WTC11 (cell line): ENCODE measurements around the gene MMP13. TPM values are rescaled to one million over a fixed set of nuclear protein-coding genes. Genes with fewer than 3 reads are reported as not detected.

Source experiments
- ATAC-seq: fragments of 200-7000 bp; cut with Tn5 transposase; 2 replicates; pipeline ENCODE4 v1.10.0; 2021; ENCODE audit warnings: mild to moderate bottlenecking, moderate library complexity
- CTCF ChIA-PET: fragments of 300-600 bp; sonication (Branson Sonifier 250); formaldehyde crosslinking; loops from one replicate; lab custom pipeline; 2021; ENCODE audit warnings: antibody characterized with exemption; lab: Charles Lee
- POLR2A ChIA-PET: fragments of 350-600 bp; sonication (Branson Sonifier 250); formaldehyde crosslinking; loops from one replicate; lab custom pipeline; 2021; ENCODE audit warnings: antibody characterized with exemption; lab: Charles Lee
- DNase-seq: peaks from one replicate; pipeline ENCODE4 v3.0.0; 2021; ENCODE audit warnings: low spot score
- H3K27ac Mint-ChIP-seq: 2 replicates; pipeline ENCODE4 v1.8.0; 2021; ENCODE audit warnings: mixed read lengths
- H3K27me3 Mint-ChIP-seq: 2 replicates; pipeline ENCODE4 v1.8.0; 2021; ENCODE audit warnings: low read depth, mild to moderate bottlenecking, moderate library complexity, mixed read lengths
- H3K36me3 Mint-ChIP-seq: 2 replicates; pipeline ENCODE4 v1.8.0; 2021; ENCODE audit warnings: mixed read lengths
- H3K4me1 Mint-ChIP-seq: 2 replicates; pipeline ENCODE4 v1.8.0; 2022; ENCODE audit warnings: mixed read lengths
- H3K4me3 Mint-ChIP-seq: 2 replicates; pipeline ENCODE4 v1.8.0; 2021; ENCODE audit warnings: mild to moderate bottlenecking, moderate library complexity, mixed read lengths
- H3K9me3 Mint-ChIP-seq: 2 replicates; pipeline ENCODE4 v1.8.0; 2021; ENCODE audit warnings: mixed read lengths
- CBFB ChIP-seq: sonication (generic); formaldehyde crosslinking; IDR thresholded peaks from 2 replicates; pipeline ENCODE4 v1.8.1; 2022; ENCODE audit warnings: mild to moderate bottlenecking, low read depth, missing genetic modification reagents
- E2F1 ChIP-seq: sonication (generic); formaldehyde crosslinking; IDR thresholded peaks from 2 replicates; pipeline ENCODE4 v1.8.0; 2022; ENCODE audit warnings: mild to moderate bottlenecking, missing genetic modification reagents
- E2F4 ChIP-seq: sonication (generic); formaldehyde crosslinking; IDR thresholded peaks from 2 replicates; pipeline ENCODE4 v1.8.1; 2022; ENCODE audit warnings: low read depth, mild to moderate bottlenecking, moderate library complexity, missing genetic modification reagents, borderline replicate concordance
- ERG ChIP-seq: fragments of 250-450 bp; sonication (Bioruptor Pico); IDR thresholded peaks from 2 replicates; pipeline ENCODE4 v1.8.0; 2021; ENCODE audit warnings: mild to moderate bottlenecking
- GTF2I ChIP-seq: fragments of 250-450 bp; sonication (Bioruptor Pico); conservative IDR thresholded peaks from 2 replicates; pipeline ENCODE4 v1.4.0; 2021; ENCODE audit warnings: mild to moderate bottlenecking
- HMGXB4 ChIP-seq: sonication (generic); formaldehyde crosslinking; IDR thresholded peaks from 2 replicates; pipeline ENCODE4 v1.8.1; 2023; ENCODE audit warnings: mild to moderate bottlenecking, moderate library complexity, missing genetic modification reagents
- MXD4 ChIP-seq: fragments of 250-450 bp; sonication (Bioruptor Pico); IDR thresholded peaks from 2 replicates; pipeline ENCODE4 v1.8.0; 2021; ENCODE audit warnings: mild to moderate bottlenecking, moderate library complexity, borderline replicate concordance
- NR3C1 ChIP-seq: sonication (generic); formaldehyde crosslinking; conservative IDR thresholded peaks from 2 replicates; pipeline ENCODE4 v1.8.1; 2023; ENCODE audit warnings: low read depth, mild to moderate bottlenecking, missing genetic modification reagents
- ZBTB43 ChIP-seq: sonication (generic); formaldehyde crosslinking; IDR thresholded peaks from 2 replicates; pipeline ENCODE4 v1.8.1; 2023; ENCODE audit warnings: mild to moderate bottlenecking, missing genetic modification reagents
- ZNF219 ChIP-seq: sonication (generic); formaldehyde crosslinking; IDR thresholded peaks from 2 replicates; pipeline ENCODE4 v1.8.0; 2023; ENCODE audit warnings: missing genetic modification reagents, mild to moderate bottlenecking, borderline replicate concordance
- ZNF263 ChIP-seq: sonication (generic); formaldehyde crosslinking; IDR thresholded peaks from 2 replicates; pipeline ENCODE4 v1.8.1; 2022; ENCODE audit warnings: low read depth, mild to moderate bottlenecking, moderate library complexity, missing genetic modification reagents
- ZNF671 ChIP-seq: fragments of 250-450 bp; sonication (Bioruptor Pico); IDR thresholded peaks from 2 replicates; pipeline ENCODE4 v1.8.0; 2021; ENCODE audit warnings: mild to moderate bottlenecking
- total RNA-seq: library from RNA; stranded (reverse); gene quantifications from 3 replicates; pipeline ENCODE4 v1.2.3, GENCODE V29; 2021
- TF ChIP-seq, protein P1 (sequence below): sonication (generic); formaldehyde crosslinking; IDR thresholded peaks from 2 replicates; pipeline ENCODE4 v1.8.1; 2023; ENCODE audit warnings: mild to moderate bottlenecking, missing genetic modification reagents, moderate library complexity
- TF ChIP-seq, protein P2 (sequence below): sonication (generic); formaldehyde crosslinking; IDR thresholded peaks from 2 replicates; pipeline ENCODE4 v1.8.1; 2023; ENCODE audit warnings: mild to moderate bottlenecking, missing genetic modification reagents, moderate library complexity
- TF ChIP-seq, protein P3 (sequence below): sonication (generic); formaldehyde crosslinking; IDR thresholded peaks from 2 replicates; pipeline ENCODE4 v1.8.0; 2022; ENCODE audit warnings: missing genetic modification reagents
- TF ChIP-seq, protein P4 (sequence below): sonication (generic); formaldehyde crosslinking; IDR thresholded peaks from 2 replicates; pipeline ENCODE4 v1.8.1; 2022; ENCODE audit warnings: mild to moderate bottlenecking, missing genetic modification reagents, moderate library complexity, borderline replicate concordance
- TF ChIP-seq, protein P5 (sequence below): fragments of 250-450 bp; sonication (Bioruptor Pico); IDR thresholded peaks from 2 replicates; pipeline ENCODE4 v1.9.0; 2021; ENCODE audit warnings: mild to moderate bottlenecking

The MMP13 gene
- total RNA-seq, 1 experiment from 2014 or later = not detected

- Mint-ChIP-seq H3K4me1 (no peaks in the 10 kb centered on the region), H3K4me3 (no peak overlapping the region)
- DNase-seq = no peak
- ATAC-seq = no peak
- TF ChIP-seq CBFB (CRISPR knock-in tag) = no peak
- TF ChIP-seq ZBTB43 (CRISPR knock-in tag) = no peak
- TF ChIP-seq, protein P1, sequence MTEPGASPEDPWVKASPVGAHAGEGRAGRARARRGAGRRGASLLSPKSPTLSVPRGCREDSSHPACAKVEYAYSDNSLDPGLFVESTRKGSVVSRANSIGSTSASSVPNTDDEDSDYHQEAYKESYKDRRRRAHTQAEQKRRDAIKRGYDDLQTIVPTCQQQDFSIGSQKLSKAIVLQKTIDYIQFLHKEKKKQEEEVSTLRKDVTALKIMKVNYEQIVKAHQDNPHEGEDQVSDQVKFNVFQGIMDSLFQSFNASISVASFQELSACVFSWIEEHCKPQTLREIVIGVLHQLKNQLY = no peak
- TF ChIP-seq, protein P2, sequence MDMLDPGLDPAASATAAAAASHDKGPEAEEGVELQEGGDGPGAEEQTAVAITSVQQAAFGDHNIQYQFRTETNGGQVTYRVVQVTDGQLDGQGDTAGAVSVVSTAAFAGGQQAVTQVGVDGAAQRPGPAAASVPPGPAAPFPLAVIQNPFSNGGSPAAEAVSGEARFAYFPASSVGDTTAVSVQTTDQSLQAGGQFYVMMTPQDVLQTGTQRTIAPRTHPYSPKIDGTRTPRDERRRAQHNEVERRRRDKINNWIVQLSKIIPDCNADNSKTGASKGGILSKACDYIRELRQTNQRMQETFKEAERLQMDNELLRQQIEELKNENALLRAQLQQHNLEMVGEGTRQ = no peak
- TF ChIP-seq E2F1 (CRISPR knock-in tag) = no peak
- no peak for TF ChIP-seq HMGXB4
- no peak for TF ChIP-seq GTF2I (CRISPR knock-in tag)
- TF ChIP-seq MXD4 (CRISPR knock-in tag) = no peak
- no peak for TF ChIP-seq ZNF263 (CRISPR knock-in tag)
- TF ChIP-seq, protein P3, sequence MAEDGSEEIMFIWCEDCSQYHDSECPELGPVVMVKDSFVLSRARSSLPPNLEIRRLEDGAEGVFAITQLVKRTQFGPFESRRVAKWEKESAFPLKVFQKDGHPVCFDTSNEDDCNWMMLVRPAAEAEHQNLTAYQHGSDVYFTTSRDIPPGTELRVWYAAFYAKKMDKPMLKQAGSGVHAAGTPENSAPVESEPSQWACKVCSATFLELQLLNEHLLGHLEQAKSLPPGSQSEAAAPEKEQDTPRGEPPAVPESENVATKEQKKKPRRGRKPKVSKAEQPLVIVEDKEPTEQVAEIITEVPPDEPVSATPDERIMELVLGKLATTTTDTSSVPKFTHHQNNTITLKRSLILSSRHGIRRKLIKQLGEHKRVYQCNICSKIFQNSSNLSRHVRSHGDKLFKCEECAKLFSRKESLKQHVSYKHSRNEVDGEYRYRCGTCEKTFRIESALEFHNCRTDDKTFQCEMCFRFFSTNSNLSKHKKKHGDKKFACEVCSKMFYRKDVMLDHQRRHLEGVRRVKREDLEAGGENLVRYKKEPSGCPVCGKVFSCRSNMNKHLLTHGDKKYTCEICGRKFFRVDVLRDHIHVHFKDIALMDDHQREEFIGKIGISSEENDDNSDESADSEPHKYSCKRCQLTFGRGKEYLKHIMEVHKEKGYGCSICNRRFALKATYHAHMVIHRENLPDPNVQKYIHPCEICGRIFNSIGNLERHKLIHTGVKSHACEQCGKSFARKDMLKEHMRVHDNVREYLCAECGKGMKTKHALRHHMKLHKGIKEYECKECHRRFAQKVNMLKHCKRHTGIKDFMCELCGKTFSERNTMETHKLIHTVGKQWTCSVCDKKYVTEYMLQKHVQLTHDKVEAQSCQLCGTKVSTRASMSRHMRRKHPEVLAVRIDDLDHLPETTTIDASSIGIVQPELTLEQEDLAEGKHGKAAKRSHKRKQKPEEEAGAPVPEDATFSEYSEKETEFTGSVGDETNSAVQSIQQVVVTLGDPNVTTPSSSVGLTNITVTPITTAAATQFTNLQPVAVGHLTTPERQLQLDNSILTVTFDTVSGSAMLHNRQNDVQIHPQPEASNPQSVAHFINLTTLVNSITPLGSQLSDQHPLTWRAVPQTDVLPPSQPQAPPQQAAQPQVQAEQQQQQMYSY (CRISPR knock-in tag) = no peak
- TF ChIP-seq, protein P4, sequence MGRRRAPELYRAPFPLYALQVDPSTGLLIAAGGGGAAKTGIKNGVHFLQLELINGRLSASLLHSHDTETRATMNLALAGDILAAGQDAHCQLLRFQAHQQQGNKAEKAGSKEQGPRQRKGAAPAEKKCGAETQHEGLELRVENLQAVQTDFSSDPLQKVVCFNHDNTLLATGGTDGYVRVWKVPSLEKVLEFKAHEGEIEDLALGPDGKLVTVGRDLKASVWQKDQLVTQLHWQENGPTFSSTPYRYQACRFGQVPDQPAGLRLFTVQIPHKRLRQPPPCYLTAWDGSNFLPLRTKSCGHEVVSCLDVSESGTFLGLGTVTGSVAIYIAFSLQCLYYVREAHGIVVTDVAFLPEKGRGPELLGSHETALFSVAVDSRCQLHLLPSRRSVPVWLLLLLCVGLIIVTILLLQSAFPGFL (CRISPR knock-in tag) = no peak
- TF ChIP-seq, protein P5, sequence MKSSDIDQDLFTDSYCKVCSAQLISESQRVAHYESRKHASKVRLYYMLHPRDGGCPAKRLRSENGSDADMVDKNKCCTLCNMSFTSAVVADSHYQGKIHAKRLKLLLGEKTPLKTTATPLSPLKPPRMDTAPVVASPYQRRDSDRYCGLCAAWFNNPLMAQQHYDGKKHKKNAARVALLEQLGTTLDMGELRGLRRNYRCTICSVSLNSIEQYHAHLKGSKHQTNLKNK (CRISPR knock-in tag) = no peak
- TF ChIP-seq, all 79 proteins: peak for 0
- no peak overlapping the region for H3K27ac Mint-ChIP-seq
- ChIA-PET CTCF (interaction anchor here (3.1 kb wide), 1 partner anchor 14 kb away, joined by 12 read pairs; no protein-coding TSS in a partner anchor), POLR2A (no interaction called here)
- H3K36me3 Mint-ChIP-seq = no peaks in the 10 kb centered on the region
- H3K27me3 Mint-ChIP-seq = no peaks in the 10 kb centered on the region
- H3K9me3 Mint-ChIP-seq = no peaks in the 10 kb centered on the region
Measured at GRCh38 chr11:102929166-102929565, 26.4 kb downstream of the MMP13 start.

DNA sequence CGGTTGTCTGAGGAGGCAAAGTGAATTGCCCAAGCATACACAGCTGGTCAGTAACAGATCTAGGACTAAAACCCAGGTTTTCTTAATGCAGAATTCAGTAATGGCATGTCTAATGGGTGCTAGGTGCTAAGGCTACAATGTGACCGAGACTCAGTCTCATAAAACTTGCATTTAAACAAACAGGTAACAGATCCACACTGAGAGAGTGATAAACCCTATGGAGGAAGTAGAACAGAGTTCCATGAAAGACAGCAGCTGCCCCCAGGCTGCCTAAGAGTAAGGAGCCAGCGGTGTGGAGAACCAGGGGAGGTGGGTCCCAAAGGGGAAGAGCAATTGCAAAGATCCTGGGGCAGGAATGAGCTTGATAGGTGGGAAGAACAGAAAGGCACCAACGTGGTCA is 27.3 kb downstream of the MMP13 start:
- CTCF ChIA-PET = interaction anchor here (4.6 kb wide), 1 partner anchor 13 kb away, joined by 34 read pairs; no protein-coding TSS in a partner anchor
- no peaks in the 10 kb centered on the region for H3K27me3 Mint-ChIP-seq
- no peak overlapping the region for H3K27ac Mint-ChIP-seq
- DNase-seq (no peak), ATAC-seq (no peak)
- no peaks in the 10 kb centered on the region for H3K36me3 Mint-ChIP-seq
- no peaks in the 10 kb centered on the region for H3K4me1 Mint-ChIP-seq
- no peak overlapping the region for H3K4me3 Mint-ChIP-seq
- no peaks in the 10 kb centered on the region for H3K9me3 Mint-ChIP-seq
- POLR2A ChIA-PET = no interaction called here
- no peak for TF ChIP-seq ERG
- TF ChIP-seq, protein P2 = no peak
- TF ChIP-seq ZNF219 = no peak
- TF ChIP-seq E2F1 (CRISPR knock-in tag) = no peak
- no peak for TF ChIP-seq E2F4 (CRISPR knock-in tag)
- TF ChIP-seq ZNF671 (CRISPR knock-in tag) = no peak
- TF ChIP-seq NR3C1 (CRISPR knock-in tag) = no peak
